Measurements from ENCODE around the gene CMTM5.
"Not testable (repeated sequence)": the region's sequence is repeated elsewhere in the genome, so short reads cannot be mapped to it uniquely, and the experiment has no call there.

CMTM5 gene

DNA sequence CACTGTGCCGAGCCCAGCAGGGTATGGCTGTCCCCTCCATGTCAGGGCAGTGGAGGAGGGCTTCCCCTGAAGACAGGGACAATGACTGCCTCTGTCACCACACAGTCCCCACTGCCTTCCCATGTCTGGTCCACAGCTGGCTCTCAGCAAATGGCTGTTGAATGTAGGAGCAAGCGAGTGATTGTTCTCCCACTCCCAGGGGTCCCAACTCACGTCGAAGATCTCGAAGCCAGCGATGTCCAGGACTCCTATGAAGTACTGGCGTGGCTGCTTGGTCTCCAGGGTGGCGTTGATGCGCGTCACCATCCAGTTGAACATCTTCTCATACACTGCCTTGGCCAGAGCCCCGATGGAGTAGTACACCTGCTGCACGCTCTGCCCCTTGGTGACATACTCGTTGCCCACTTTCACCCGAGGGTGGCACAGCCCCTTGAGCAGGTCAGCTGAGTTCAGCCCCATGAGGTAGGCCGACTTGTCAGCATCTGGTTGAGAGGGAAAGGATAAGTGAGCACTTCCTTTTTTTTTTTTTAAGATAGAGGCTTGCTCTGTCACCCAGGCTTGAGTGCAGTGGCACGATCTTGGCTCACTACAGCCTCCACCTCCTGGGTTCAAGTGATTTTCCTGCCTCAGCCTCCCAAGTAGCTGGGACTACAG is 23.8 kb downstream of the CMTM5 start:
- not testable (repeated sequence) for DNase-seq

DNA sequence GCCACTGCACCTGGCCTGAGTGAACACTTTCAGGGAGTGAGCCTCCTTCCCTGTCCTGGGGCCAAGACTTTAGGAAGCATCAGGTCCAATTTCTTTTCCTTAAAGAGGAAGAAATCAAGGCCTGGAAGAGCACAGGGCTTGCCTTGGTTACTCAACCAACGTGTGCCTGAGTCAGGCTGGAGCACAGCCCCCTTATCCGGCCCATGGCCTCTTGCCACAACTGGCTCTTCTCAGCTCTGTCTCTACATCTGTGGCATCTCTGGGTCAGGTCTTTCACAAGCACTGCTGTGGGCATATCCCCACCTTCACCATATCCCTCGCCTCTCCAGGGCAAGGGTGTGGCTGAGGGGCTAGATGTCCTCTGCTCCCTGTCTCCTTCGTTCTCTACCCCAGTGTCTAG is 24.4 kb downstream of the CMTM5 start:
- no peak for DNase-seq

DNA sequence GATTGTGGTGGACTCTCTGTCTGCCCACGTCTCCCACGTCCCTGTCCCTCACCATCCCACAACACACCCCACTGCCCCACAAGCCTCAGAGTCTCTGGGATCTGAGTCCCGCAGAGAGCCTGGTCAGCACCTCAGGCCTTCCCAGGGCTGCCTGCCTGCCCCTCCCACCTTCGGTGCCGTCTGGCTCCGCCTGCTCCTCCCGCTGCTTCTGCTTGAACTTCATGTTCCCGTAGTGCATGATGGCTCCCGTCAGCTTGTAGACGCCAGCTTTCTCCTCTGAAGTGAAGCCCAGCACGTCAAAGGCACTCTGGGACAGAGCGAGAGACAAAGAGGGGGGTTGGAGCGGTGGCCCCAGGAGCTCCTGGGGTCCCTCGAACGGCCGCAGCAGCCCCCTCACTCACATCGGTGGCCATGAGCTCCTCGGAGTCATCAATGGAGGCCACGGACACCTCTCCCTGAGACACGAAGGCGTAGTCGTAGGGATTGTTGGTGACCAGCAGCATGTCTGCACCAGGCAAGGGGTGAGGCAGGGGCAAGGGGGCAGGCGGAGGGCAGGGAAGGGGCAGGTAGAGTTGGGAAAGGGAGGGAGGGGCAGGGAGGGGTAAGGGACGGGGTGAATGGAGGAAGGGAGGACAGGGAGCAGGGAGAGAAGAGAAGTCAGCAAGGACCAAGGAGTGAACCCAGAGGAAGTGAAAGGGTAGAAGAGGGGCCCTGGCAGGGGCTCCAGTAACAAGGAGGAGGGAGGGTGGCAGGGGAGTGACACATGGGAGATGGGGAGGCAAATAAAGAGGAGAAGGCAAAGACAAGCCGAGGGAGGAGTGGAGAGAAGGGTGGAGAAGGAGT is 25.7 kb downstream of the CMTM5 start:
- no peak for DNase-seq

DNA sequence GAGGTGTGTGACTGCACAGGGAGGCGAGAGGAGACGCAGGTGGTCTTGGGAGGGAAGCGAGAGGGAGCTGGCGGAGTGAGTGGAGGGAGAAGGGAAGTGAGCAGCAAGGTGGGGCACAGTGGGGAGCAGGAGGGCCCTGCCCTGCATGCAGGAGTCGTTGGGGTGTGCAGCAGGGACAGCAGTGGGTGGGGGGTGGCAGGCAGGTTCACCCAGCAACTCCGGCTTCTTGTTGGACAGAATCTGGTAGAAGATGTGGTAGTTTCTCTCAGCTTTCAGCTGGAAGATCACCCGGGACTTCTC is 26.2 kb downstream of the CMTM5 start:
- DNase-seq, result no peak

DNA sequence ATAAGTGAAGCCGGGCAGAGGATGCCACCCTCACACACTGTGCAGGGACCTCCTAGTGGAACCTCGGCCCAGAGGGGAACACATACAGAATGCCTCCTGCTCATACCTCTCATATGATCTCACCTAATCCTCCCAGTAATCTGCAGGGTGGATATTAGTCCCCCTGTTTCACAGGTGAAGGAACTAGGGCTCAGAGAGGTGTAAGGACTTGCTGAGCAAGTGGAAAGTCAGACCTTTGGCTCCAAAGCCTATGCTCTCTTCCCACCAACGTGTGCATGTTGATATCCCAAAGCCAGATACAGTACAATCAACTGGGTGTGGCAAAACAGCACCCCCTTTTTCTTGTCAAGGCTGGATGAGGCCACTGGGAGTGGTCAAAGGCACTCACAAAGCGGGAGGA is 27.1 kb downstream of the CMTM5 start:
- DNase-seq, result no peak

DNA sequence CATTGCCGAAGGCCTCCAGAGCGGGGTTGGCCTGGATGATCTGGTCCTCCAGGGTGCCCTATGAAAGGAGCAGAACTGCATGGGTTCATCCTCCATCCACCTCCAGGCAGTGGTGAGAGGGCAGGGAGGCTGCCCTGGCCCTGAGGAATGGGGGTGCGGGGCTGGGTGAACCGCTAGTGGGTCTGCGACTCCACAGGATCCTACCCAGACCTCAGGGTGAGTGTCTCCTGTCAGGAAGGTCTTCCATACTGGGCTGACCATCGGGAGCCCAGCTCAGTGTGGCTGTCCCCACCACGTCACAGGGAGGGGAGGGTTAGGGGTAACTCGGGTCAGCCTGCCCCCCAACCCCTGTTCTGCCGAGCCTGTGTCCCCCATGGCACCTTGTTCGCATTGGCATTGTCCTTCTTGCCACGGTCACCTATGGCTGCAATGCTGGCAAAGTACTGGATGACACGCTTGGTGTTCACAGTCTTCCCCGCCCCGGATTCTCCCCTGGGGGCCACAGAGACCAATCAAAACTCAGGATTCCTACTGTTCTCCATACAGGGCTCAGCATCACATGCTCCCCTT is 27.6 kb downstream of the CMTM5 start:
- DNase-seq, result no peak

DNA sequence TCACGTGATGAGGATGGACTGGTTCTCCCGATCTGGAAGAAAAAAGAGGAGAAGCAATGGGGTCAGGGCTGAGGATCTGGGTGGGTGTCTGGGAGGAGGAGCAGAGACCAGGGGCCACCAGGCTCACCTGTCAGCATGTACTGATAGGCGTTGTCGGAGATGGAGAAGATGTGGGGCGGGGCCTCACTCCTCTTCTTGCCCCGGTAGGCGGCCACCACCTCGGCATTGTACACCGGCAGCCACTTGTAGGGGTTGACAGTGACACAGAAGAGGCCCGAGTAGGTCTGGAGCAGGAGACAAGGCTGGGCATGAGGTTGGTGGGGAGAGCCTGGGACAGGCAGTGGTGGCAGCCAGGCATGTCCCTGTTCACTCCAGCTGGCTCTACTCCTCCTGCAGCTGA is 28.2 kb downstream of the CMTM5 start:
- no peak for DNase-seq

DNA sequence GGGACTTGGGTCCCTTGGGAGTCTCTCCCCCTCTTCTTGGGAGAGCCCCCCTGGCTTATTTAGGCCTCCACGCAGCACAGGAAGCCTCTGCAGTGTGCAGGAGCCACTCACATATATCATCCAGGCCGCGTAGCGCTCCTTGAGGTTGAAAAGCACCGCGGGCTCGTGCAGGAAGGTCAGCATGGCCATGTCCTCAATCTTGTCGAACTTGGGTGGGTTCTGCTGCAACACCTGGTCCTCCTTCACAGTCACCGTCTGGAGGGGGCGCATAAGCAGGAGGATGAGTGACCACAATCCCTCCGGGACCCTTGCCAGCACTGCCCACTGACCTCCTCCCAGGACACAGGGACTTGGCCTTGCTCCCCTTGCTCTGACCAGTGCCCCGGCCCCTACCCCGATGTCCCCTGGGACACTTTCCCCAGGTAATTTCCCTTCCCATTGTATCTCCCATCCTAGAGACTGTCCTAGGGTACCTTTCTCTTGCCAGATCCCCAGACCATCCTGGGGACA is 28.7 kb downstream of the CMTM5 start:
- DNase-seq, result no peak

DNA sequence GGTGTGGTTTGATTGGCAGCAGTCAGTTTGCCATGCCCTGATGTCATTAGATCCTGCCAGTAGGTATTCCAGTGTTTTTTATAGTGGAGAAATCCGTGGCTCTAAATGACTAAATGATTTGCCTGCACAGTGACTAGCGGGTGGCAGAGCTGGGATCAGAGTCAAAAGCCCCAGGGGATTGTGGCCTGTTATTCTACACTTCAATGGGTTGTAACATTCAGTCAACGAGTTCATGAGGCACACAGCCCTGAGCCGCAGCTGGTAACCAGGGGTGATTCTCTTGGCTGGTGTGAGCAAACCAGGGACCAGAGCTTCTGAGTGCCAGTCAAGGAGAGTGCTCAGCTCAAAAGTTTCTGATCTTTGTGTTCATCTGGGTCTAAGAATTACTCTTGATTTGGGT is 29.4 kb downstream of the CMTM5 start:
- no peak for DNase-seq

DNA sequence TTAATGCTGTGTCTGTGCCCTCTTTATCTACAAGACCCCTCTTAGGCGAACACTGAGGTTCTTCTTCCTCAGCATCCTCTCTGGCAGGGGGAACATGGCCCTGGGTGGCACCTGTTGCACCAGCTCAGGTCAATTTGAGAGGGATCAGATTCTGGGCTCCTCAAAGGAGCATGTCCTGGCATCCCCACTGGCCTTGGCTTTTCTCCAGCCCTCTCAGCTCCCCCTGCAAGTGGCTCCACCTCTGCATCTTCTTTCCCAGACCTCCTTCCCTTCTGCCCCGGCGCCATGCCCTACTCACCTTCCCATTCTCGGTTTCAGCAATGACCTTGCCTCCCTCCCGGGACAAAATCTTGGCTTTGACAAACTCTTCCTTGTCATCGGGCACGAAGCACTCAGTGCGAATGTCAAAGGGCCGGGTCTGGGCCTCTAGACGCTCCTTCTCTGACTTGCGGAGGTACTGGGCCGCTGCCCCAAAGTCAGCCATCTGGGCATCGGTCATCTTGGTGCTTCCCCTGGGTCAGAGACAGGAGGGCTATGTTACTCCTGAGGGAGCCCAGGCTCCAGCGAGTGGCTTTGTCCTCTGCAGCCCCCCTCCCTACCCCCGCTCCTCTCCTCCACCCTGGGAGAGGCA is 30.0 kb downstream of the CMTM5 start:
- no peak for DNase-seq

DNA sequence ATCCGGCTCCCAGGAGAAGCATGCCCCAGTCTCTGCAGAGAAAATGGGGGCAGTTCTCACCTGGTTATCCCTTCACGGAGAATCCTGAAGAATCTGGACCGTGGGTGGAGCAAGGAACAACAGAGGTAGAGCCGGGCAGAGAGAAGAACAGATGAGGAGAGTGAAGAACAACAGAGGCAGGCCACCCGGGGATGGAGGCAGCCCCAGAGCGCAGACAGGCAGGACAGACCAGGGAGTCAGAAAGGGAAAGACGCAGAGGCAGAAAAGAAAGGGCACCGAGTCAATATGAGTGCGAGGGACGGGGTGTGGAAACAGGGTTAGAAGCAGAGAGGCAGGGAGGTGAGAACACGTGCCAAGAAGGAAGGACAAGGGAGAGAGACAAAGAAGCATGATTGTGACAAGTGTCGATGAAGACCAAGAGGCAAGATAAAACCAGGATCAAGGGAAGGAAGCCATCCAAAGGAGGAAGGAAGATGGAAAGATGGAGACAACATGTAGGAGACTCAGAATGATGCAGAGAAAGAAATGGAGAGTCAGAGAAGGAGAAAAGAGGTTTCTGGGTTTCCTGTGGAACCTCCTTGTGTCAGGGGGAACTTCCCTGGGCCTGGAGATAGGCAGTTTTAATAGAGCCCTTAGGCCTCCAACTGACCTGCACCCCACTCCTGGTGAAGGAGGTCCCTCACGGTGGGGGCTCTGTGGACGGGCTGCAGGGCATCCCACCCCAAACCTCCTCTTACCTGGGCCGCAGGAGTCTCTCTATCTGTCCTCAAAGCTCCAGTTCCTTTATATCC is 30.9 kb downstream of the CMTM5 start, which contains the start of gene MYH6:
Gene MYH6, minus strand, starts transcription at position 758 of the 791 bp plus-strand sequence. CDS start 1,050 bp downstream, outside the sequence.
- DNase-seq, result no peak

DNA sequence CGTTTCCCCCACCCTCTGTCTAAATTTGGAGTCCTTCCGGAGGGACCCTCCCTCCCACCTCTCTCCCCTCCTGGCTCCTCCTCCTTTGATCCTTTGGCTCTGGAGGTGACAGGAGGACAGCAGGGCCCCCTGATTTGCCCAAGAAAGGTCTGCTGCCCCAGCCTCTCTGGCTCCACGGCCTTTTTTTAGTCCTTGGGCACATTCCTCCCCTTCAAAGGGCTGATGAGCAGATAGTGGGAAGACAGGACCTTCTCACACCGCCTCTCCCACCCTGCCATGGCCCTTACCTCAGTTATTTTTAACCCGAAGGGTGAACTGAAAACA is 31.4 kb downstream of the CMTM5 start:
- DNase-seq, result no peak

DNA sequence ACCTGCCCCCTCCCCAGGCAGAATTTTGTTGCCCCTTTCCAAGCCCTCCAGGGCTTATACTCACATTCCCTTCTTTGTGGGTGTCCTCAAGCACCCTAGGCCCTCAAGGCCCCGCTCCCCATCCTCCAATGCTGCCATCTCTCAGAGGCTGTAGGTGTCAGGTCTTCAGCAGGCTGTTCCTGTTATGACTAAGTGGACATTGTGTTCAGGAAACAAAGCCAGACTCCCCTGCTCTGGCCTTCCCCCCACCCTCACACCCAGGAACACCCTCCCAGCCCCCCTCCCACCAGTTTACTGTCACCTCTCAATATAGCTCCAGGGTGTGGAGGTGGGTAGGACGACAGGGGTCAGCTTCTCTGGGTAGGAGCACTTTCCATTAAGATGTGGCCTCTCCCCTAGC is 32.6 kb downstream of the CMTM5 start:
- no peak for DNase-seq

DNA sequence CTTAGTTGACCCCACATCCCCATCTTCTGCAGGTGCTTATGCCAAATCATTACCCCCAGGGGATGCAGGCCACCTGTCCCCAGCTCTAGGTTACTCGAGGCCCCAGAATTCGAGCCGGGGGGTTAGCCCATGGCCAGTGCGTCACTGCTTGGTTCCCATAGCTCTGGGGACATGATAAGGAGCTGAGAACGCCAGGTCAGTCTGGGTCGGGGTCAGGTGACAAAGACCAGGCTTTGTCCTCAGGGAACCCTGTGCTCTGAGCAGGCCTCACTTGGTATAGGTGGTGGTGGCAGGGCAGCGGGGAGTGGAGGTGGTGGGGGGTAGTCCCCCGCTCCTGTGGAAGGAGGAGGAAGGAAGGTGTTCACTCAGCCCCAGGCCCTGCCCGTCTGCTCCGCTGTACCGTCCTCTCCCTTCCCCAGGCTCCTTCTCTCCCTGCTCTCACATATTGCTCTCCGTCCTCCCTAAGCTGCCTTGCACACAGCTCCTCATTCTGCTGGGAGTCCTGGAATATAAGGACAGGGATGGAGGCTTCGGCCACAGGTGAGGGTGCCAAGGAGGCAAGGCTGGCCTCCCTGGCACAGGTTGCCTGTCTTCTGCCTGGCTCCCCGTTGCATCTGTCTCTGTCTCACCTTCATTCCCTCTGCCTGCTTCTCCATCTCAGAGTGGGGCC is 33.3 kb downstream of the CMTM5 start:
- DNase-seq, result no peak

DNA sequence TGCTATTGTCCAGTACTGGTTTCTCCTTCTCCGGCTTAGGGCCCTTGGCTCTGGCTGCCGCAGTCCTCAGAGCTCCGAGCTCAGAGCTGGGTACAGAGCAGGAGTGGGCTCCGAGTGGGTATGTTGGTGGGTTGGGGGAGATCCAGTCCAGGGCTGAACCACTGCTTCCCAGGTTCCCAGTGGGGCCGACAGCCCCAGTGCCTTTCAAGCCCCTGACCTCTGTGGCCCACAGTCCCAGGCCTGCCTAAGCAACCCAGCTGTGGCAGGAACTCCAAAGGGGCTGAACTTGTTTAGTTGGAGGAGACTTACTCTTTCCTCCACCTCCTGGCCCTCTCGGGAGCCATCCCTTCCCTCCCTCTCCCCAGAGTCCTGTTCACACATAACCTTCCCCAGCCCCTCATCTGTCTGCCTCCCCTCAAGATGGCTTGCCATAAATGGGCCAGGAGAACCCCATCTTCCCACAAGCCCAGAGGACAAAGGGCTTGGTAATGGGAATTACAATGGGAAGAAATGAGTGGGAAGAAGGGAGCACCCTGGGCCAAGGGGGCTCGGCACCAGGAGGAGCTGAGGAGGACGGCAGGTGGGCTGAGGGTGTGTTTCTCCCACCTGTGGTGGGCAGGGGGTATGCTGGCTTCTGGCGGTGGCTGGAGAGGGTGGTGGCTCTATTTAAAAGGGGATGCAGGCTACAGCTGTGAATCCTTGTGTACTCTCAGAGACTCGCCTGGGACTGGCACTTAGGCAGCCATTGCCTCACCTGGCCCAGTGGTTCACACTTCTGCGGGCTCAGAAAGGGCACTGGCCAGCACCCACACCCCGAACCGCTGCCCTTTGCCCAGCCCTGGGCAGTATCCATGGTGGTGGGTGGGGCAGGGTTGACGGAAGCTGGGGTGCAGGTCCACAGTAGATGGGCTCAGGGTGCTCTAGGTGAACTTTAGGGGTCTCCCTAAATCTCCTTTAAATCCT is 35.0 kb downstream of the CMTM5 start:
- no peak for DNase-seq

DNA sequence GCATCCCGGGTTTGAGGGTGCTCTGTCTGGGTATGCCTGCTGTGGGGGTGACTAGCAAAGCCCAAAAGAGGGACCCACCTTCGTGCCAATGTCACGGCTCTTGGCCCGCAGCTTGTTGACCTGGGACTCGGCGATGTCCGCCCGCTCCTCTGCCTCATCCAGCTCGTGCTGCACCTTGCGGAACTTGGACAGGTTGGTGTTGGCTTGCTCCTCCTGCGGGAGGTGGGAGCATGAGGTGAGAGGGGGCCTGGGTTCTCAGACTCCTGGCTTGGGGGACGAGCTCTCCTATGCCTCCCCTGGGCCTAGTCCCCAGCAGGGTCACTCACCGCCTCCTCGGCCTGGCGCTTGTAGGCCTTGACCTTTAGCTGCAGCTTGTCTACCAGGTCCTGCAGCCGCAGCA is 36.8 kb downstream of the CMTM5 start:
- no peak for DNase-seq

DNA sequence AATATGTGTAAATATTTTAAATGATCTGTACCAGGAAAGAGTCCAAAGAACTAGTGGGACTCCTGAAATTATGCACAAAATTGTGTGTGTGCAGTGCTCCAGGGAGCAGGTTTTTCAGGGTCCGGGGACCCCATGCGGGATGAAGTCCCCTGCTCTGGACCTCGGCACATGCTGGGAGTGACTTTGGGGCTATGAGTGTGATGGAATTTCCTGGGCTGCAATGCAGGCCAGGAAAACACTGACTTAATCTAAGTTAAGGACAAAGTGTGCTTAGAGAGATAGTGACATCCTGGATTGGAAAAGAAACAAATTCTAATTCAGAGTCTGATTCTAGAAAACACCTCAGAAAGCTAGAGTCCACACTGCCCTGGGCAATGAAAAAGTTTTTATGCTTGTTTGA is 37.4 kb downstream of the CMTM5 start:
- DNase-seq, result no peak

DNA sequence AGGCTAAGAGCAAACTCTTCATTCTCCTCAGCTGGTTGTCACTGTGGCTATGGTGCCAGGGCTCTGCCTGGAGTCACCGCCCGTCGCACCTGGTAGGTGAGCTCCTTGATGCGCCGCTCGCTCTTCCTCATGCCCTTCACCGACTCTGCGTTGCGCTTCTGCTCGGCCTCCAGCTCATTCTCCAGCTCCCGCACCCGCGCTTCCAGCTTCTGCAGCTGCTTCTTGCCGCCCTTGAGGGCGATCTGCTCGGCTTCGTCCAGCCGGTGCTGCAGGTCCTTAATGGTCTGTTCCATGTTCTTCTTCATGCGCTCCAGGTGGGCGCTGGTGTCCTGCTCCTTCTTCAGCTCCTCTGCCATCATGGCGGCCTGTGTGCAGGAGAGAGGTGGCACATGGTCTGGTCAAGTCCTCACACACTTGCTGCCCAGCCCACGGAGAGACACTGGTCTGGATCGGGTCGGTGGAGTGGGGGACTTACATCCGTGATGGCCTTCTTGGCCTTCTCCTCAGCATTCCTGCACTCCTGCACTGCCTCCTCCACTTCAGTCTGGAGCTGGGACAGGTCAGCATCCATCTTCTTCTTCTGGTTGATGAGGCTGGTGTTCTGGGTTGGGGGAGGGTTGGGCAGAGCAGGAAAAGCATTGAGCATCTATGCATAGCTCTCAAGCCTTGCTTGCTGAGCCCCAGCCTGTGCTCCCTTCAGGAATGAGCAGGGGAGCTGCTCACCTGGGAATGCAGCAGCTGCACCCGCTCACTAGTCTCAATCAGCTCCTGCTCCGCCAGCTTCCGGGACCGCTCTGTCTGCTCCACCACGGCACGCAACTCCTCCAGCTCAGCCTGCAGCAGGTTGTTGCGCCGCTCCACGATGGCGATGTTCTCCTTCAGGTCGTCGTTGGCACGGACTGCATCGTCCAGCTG is 38.3 kb downstream of the CMTM5 start:
- DNase-seq, result no peak

DNA sequence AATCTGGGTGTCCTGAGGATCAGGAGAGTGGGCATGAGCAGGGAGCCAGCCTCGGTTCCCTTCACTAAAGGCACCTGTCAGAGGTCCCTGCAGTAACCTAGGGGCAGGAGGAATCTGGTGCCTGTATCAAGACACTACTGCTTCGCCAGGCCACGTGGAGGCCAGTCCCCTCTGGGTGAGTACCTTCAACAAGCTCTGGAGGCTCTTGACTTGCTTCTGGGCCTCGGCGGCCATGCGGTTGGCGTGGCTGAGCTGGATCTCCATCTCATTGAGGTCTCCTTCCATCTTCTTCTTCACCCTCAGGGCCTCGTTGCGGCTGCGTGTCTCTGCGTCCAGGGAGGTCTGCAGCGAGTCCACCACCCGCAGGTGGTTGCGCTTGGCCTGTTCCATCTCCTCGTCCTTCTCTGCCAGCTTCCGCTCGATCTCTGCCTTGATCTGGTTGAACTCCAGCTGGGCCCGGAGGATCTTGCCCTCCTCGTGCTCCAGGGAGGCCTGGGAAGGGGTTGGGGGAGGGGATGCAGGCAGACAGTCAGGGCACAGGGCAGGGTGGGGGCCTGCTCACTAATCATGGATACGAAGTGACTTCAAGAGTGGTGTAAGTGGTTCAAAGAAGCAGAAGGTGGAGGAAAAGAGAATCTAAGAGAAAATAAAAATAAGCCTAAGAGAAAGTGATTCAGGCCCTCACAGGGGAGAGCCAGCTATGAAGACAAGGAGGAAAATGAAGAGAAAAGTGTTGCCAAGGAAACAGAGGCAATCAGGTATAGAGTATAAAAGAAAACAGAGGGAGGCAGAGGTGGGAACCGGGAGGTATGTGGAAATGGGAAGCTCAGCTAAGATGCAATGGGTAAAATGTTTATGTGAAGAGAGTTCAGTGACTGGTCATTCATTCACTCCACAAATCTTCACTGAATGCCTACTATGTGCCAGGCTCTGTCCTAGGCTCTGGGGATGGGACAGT is 39.3 kb downstream of the CMTM5 start:
- no peak for DNase-seq
